Testis (tissue), 3 donors: ENCODE results near the gene COX6A2. TPM values are rescaled to one million over a fixed set of nuclear protein-coding genes. Genes with fewer than 3 reads are reported as not detected.
"Not testable (repeated sequence)": the region's sequence is repeated elsewhere in the genome, so short reads cannot be mapped to it uniquely, and the experiment has no call there.

Source experiments
- DNase-seq: peaks from one replicate; pipeline ENCODE4 v3.0.0-alpha.2; 2019
- H3K27ac ChIP-seq, 2 donors: fragments of 200-600 bp; sonication (generic); one replicate each; pipeline ENCODE4 v1.5.1; 2019
- H3K27me3 ChIP-seq: fragments of 200-600 bp; sonication (generic); one replicate; pipeline ENCODE4 v1.5.1; 2019
- H3K36me3 ChIP-seq: fragments of 200-600 bp; sonication (generic); one replicate; pipeline ENCODE4 v1.5.1; 2017; ENCODE audit warnings: low read depth; ENCODE audit errors: missing control alignments
- H3K4me1 ChIP-seq: fragments of 200-600 bp; sonication (generic); one replicate; pipeline ENCODE4 v1.5.1; 2019
- H3K4me3 ChIP-seq, 2 donors: fragments of 200-600 bp; sonication (generic); one replicate each; pipeline ENCODE4 v1.5.1; 2017 to 2019
- H3K9me3 ChIP-seq: fragments of 200-600 bp; sonication (generic); one replicate; pipeline ENCODE4 v1.5.1; 2017
- CTCF ChIP-seq, 3 experiments: fragments of 450-650 bp in 2 of 3; fragments of 200-600 bp in 1 of 3; sonication (generic) in 1 of 3; IDR thresholded peaks; one replicate each; pipeline ENCODE4 v1.5.1; 2016 to 2019; ENCODE audit warnings: antibody characterized with exemption in 3 of 3, mild to moderate bottlenecking in 2 of 3, moderate library complexity in 1 of 3
- POLR2A ChIP-seq: fragments of 450-650 bp; IDR thresholded peaks from one replicate; pipeline ENCODE4 v1.6.1; 2017; ENCODE audit warnings: antibody characterized with exemption, mild to moderate bottlenecking, moderate library complexity
- WGBS, 2 donors: methylation state at CpG; one replicate each; pipeline ENCODE4 v1.1.5; 2018; 5-methylcytosine and 5-hydroxymethylcytosine counted together
- intact Hi-C: fragments of 100-400 bp; cut with DNase I; formaldehyde crosslinking; loops from one replicate; pipeline ENCODE4 v1.15.1; 2023; ENCODE audit warnings: low total_unique reads
- polyA plus RNA-seq: library from polyadenylated mRNA; stranded (reverse); fragments of 350-450 nt; fragmentation: Illumina TruSeq; extraction: RNeasy Lipid Tissue Mini Kit (QIAGEN cat#74804); gene quantifications from one replicate; pipeline ENCODE4 v1.2.3, GENCODE V29; 2014; ENCODE audit warnings: low read depth, low replicate concordance; ENCODE audit not compliant: insufficient read depth
- total RNA-seq, 2 donors: library from RNA; depleted of rRNA; stranded (reverse); fragments of >200 nt; gene quantifications; one replicate each; pipeline ENCODE4 v1.2.3, GENCODE V29; 2016

Gene COX6A2
- total and polyA plus RNA-seq, 3 donors from 2014 or later, result 1.4 to 14.9 TPM; not detected in 1

GRCh38 chr16:31451201-31451600, 23.0 kb upstream of the COX6A2 start:
- 81 to 88% methylated on average over 5 of the region's 5 CpGs for WGBS, 2 donors
- no peaks in the 10 kb centered on the region for H3K27me3 ChIP-seq
- no peak overlapping the region for H3K4me3 ChIP-seq
- no peaks in the 10 kb centered on the region for H3K9me3 ChIP-seq
- H3K4me1 ChIP-seq, result peaks cover 28% of the 10 kb centered on the region
- no peak overlapping the region for H3K27ac ChIP-seq
- no peak for TF ChIP-seq POLR2A
- TF ChIP-seq CTCF (IDR thresholded peaks at IDR 0.05), result no peak
- no peaks in the 10 kb centered on the region for H3K36me3 ChIP-seq
- DNase-seq, result peak; percentile 9
- intact Hi-C loops, result no loop called here

- H3K9me3 ChIP-seq, intact Hi-C loops, DNase-seq, H3K27me3 ChIP-seq, H3K36me3 ChIP-seq, H3K4me3 ChIP-seq, H3K27ac ChIP-seq: not testable (repeated sequence)
- WGBS, 2 donors, result 73 to 83% methylated on average over 6 of the region's 6 CpGs
- peaks cover 13% of the 10 kb centered on the region for H3K4me1 ChIP-seq
Observed at GRCh38 chr16:31445931-31446330, 17.8 kb upstream of the COX6A2 start.

- no peaks in the 10 kb centered on the region for H3K36me3 ChIP-seq
- intact Hi-C loops, result no loop called here
- peak overlapping the region in 1 of 2 donors; percentile 57 for H3K27ac ChIP-seq
- no peaks in the 10 kb centered on the region for H3K9me3 ChIP-seq
- peak overlapping the region; percentile 70 to 86 for H3K4me3 ChIP-seq
- WGBS, 2 donors, result 29 to 45% methylated on average over 28 to 34 of the region's 34 CpGs
- peaks cover 13% of the 10 kb centered on the region for H3K4me1 ChIP-seq
- H3K27me3 ChIP-seq, result no peaks in the 10 kb centered on the region
- no peak for DNase-seq
- TF ChIP-seq CTCF (IDR thresholded peaks at IDR 0.05) (no peak), POLR2A (no peak)
Observed at GRCh38 chr16:31441956-31442355, 13.8 kb upstream of the COX6A2 start.

GRCh38 chr16:31440516-31441184, 12.5 kb upstream of the COX6A2 start:
- 59 to 60% methylated on average over 4 of the region's 4 CpGs for WGBS, 2 donors
- Histone ChIP-seq H3K36me3 (no peaks in the 10 kb centered on the region), H3K4me3 (no peak overlapping the region), H3K4me1 (peaks cover 13% of the 10 kb centered on the region), H3K9me3 (no peaks in the 10 kb centered on the region), H3K27ac (no peak overlapping the region), H3K27me3 (no peaks in the 10 kb centered on the region)
- no peak for TF ChIP-seq POLR2A
- no peak for TF ChIP-seq CTCF (IDR thresholded peaks at IDR 0.05)
- no peak for DNase-seq
- intact Hi-C loops, result no loop called here

- intact Hi-C loops, result loop anchor here (10.0 kb wide), 1 partner anchor 455 kb away; the partner anchor contains the start of gene HSD3B7
- peaks cover 13% of the 10 kb centered on the region for H3K4me1 ChIP-seq
- no peak for DNase-seq
- 79 to 80% methylated on average over 3 of the region's 3 CpGs for WGBS, 2 donors
- no peak overlapping the region for H3K27ac ChIP-seq
- H3K36me3 ChIP-seq, result no peaks in the 10 kb centered on the region
- TF ChIP-seq POLR2A, result no peak
- no peak for TF ChIP-seq CTCF (IDR thresholded peaks at IDR 0.05)
- H3K27me3 ChIP-seq, result no peaks in the 10 kb centered on the region
- no peaks in the 10 kb centered on the region for H3K9me3 ChIP-seq
- H3K4me3 ChIP-seq, result no peak overlapping the region
Observed at GRCh38 chr16:31439519-31439918, 11.4 kb upstream of the COX6A2 start.

- not testable (repeated sequence) for H3K27me3 ChIP-seq, H3K4me3 ChIP-seq, DNase-seq, H3K27ac ChIP-seq, H3K36me3 ChIP-seq, H3K9me3 ChIP-seq
- peaks cover 13% of the 10 kb centered on the region for H3K4me1 ChIP-seq
- intact Hi-C loops, result loop anchor here (10.0 kb wide), 1 partner anchor 454 kb away; the partner anchor contains the start of gene HSD3B7
- 66 to 72% methylated on average over 4 of the region's 4 CpGs for WGBS, 2 donors
Observed at GRCh38 chr16:31439023-31439422, 10.9 kb upstream of the COX6A2 start.
